Fibroblast of skin of right biceps (primary cell): ENCODE data around the gene BABAM1.
"Not testable (repeated sequence)": the region's sequence is repeated elsewhere in the genome, so short reads cannot be mapped to it uniquely, and the experiment has no call there.

ENCODE experiments used
- DNase-seq: peaks from one replicate; pipeline ENCODE4 v3.0.0-alpha.2; 2013

Gene BABAM1

DNA sequence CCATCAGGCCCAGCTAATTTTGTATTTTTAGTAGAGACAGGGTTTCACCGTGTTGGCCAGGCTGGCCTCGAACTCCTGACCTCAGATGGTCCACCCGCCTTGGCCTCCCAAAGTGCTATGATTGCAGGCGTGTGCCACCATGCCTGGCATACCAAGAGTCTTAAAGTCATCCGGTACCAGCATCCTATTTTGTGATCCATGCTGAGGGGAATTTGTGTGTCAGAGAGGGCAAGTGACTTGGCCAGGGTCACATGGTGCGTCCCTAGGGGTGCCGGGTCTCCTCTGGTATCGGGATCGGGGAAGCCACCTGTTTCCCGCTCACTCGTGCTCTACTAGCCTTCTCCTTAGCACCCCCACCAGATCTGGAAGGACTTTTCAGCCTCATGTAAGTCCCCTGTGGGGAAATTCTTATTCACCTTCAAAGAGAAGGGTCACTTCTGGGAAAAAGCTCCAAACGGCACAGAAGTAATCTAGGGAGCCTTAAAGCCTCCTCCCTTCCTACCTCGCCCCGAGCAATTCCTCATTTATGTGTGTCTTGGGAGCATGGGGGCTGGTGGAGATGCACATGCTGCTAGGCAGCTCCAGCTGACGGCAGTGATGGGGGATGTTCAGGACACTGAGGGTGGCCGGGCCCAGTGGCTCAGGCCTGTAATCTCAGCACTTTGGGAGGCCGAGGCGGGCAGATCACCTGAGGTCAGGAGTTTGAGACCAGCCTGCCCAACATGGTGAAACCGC lies 8.4 kb downstream of the BABAM1 start:
- no peak for DNase-seq

DNA sequence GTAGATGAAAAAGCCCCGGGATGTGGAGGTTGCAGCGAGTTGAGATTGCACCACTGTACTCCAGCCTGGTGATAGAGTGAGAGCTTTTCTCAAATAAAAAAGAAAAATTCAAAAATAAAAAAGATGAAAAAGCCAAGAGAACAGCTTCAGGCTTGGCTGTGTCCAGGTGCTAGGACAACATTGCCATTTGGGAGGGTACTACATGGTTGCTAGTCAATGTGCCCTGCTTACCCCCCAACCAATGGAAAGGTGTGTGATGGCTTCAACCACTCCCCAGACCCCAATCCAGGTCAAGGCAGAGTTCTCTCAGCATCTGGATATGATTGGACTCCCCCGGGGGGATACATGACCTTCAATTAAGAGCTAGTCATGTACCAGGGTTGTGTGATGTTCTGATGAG lies 12.2 kb downstream of the BABAM1 start:
- no peak for DNase-seq

DNA sequence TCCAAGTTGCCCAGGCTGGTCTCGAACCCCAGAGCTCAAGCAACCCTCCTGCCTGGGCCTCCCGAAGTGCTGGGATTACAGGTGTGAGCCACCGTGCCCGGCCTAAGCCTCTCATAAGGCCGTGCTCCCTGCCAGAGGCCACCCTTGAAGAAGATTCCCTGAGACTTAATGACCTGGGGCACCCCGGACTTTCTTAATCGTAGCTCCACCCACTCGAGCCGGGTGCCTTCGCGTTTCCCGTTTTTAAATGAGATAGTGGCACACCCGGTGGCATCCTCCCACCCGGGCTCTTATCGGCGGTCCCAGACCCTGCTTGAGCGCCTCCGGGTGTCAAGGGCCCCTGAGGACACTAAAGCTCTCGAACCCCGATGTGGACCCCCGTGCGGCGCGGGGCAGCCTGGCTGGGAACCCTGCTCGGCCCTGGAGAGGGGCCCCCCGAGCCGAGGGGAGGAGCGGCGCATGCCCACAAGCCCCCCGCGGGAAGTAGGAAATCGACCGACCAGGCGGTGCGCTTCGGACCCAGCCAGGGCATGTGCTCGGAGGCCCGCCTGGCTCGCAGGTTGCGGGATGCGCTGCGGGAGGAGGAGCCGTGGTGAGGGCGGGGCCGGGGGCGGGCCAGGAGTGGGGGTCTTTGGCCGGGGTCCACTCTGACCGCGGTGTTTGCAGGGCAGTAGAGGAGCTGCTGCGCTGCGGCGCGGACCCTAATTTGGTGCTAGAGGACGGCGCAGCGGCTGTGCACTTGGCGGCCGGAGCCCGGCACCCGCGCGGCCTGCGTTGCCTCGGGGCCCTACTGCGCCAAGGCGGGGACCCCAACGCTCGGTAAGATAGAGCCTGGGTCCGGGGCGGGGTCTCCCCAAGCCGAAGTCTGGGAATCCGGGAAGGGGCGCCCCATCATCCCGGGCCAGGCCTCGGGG lies 14.4 kb downstream of the BABAM1 start, which contains the start of gene ANKLE1:
ANKLE1 (plus strand) TSS at position 511 of the 914 bp plus-strand sequence; CDS start at position 531, 20 bp downstream.
- peak; percentile 19 for DNase-seq

DNA sequence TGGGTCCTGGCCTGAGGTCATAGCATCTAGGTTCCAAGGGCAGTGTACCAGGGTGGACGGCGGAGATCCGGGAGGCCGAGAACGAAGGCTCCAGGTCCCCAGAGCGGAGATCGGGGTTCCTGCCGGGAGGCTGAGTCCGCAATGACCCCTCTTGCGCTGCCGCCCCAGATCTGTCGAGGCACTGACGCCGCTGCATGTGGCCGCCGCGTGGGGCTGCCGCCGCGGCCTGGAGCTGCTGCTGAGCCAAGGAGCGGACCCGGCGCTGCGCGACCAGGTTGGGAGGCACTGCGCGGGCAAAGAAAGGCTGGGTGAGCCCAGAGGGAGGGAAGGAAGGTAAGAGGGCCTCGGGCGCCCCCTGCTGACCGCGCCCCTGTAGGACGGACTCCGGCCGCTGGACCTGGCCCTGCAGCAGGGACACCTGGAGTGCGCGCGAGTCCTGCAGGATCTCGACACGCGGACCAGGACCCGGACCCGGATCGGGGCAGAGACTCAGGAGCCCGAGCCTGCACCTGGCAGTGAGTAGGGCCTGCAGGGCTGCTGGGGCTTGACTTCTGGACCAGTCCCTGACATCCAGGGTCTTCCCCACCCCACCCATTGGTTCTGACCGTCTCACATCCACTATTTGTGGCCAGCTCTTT lies 15.4 kb downstream of the BABAM1 start:
- peak; percentile 77 for DNase-seq

DNA sequence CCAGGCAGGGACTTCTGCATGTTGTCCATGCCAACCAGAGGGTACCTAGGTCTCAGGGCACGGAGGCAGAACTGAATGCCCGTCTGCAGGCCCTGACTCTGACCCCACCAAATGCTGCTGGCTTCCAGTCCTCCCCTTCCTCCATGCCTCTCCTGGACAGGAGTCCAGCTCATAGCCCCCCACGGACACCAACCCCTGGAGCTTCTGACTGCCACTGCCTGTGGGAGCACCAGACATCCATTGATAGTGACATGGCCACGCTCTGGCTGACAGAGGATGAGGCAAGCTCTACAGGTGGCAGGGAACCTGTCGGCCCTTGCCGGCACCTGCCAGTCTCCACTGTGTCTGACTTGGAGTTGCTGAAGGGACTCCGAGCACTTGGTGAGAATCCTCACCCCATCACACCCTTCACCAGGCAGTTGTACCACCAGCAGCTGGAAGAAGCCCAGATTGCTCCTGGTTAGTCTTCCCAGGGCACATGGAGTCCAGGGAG lies 16.3 kb downstream of the BABAM1 start:
- DNase-seq: no peak

DNA sequence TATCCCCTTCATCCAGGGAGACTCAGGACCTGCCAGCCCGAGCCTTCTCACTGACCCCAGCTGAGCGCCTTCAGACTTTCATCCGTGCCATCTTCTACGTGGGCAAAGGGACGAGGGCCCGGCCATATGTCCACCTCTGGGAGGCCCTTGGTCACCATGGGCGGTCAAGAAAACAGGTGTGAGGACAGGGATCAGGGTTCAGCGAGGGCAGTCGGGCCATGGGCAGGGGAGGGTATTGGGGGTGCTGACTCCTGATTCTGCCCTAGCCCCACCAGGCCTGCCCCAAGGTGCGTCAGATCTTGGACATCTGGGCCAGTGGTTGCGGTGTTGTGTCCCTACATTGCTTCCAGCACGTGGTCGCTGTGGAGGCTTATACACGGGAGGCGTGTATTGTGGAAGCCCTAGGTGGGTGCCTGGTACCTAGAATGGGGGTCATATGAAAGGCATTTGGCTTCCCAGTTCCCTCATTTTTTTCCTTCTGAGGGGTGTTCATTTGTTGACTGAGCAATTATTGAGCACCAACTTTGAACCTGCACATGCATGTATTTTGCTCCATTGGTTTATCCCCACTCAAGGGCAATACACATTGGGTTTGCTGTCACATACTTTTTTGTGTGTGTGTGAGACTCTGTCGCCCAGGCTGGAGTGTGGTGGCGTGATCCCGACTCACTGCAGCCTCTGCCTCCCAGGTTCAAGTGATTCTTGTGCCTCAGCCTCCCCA lies 18.3 kb downstream of the BABAM1 start:
- DNase-seq: no peak

DNA sequence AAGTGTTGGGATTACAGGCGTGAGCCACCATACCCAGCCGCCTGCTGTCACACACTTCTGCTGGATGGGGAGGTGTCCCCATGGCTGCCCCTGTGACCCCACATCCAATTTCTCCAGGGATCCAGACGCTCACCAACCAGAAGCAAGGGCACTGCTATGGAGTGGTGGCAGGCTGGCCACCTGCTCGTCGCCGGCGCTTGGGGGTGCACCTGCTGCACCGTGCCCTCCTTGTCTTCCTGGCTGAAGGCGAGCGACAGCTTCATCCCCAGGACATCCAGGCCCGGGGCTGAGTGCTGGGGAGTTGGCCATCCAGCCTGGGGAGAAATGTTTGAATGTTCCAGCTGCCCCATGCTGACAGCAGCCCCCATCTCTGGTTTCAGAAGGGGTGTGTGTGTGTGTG lies 19.0 kb downstream of the BABAM1 start:
- no peak for DNase-seq

DNA sequence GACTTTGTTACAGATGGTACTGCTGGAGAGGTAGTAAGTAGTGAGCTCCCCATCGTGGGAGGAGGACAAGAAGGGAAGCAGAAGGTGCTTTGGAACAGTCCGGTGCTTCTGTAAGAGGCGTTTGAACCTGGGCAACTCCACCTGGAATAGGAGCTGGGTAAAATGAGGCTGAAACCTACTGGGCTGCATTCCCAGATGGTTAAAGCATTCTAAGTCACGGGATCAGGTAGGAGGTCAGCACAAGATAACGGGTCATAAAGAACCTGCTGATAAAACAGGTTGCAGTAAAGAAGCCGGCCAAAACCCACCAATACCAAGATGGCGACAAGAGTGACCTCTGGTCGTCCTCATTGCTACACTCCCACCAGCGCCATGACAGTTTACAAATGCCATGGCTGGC lies 19.5 kb downstream of the BABAM1 start:
- DNase-seq: no peak

DNA sequence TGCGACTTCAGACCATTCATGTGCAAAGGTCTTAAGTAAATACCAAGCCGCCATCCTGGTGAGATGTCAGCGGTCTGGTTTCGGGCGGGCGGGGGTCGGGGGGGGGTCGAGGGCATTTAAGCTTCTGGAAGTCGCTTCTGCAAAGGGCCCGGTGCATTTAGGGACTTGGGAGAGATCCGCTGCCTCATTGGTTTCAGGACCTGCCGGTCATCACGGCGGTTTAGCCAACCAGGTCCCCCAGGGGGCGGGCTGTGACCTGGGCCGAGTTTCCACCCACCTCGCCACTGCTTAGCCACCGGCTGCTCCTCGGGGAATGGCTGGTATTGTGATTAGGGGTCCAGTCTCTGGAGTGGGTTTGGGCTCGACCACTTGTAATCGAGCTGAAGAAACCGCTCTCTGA lies 22.2 kb downstream of the BABAM1 start:
- peak; percentile 85 for DNase-seq

DNA sequence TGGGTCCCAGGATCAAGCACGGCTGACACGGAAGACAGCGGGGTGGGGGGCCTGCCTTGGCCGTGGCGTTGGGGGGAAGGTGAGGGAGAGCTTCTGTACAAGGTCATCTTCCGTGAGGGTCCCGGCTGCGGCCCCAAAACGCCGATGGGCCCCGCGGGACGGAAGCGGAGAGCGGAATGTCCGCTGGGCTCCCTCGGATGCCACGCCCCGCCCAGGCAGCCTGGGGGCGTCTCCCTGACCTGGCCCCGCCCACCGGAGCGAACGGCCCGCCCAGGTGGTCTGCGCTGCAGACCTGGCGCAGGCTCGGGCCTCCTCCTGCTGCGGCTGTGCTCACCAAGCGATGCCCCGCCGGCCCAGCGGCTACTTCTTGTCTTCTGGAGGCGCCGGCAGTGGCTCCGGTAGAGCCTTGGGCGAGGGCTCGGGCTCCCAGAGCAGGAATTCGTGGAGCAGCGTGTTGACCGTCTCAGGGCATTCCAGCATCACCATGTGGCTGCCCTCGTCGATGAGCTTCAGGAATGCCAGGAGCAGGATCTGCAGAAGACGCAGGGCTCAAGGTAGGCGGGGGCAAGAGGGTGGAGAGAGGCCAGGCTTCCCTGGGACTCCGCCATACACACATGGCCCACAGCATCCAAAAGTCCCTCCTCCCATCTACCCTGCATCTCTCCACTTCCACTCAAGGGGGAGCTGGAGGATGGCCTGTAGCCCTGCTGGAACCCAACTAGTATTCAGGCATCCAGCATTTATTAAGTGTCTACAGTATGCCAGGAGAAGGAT lies 25.2 kb downstream of the BABAM1 start:
- DNase-seq: peak; percentile 88

DNA sequence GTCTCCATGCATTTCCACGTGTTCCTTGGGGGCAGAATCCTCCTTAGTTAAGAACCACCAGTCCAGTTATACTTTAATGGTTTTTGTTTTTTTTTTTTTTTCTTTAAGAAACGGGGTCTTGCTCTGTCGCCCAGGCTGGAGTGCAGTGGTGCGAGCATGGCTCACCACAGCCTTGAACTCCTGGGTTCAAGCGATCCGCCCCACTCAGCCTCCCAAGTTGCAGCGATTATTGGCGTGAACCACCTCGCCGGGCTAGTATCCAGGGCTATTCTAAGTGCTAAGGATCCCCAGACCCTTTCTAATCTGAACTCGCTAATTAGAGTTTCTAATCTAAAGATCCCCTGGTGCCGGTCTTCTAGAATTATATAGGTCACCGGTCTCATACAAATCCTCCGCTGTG lies 26.4 kb downstream of the BABAM1 start:
- DNase-seq: no peak

DNA sequence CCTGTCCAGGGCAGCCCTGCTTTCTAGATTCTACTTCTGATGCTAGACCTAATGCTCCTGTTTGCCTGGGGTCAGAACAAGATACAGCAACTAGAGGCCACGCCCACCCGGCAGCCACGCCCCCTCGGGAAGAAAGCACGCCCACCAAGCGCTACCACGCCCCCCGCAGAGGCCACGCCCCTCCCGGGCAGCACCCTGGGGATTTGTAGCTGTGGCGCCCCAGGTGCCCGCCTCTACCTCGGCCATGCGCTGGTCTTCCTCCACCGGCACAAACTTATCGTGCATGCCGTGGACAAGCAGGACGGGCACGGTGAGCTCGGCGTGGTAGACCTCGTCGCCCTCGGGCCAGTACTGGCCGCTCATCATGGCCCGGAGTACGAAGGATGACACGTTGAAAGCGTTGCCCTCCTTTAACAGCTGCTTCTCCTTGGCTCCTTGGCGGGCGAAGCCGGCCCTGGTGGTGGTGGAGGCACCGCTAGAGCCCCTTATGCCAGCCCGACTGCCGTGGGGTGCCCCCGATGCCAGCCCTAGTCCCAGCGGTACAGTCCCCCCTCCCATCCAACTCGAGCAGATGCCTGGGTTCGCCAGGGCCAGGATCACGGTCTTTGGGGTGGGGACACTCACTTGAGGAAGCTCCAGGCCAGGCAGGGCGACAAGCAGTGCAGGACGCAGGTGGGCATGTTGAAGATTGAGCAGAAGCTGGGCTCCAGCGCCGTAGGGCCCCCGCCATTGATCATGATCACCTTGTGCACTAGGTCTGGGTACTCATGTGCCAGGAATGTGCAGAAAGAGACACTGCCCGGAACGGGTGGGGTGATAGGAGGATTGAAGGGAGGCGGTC lies 27.0 kb downstream of the BABAM1 start:
- peak; percentile 26 for DNase-seq

DNA sequence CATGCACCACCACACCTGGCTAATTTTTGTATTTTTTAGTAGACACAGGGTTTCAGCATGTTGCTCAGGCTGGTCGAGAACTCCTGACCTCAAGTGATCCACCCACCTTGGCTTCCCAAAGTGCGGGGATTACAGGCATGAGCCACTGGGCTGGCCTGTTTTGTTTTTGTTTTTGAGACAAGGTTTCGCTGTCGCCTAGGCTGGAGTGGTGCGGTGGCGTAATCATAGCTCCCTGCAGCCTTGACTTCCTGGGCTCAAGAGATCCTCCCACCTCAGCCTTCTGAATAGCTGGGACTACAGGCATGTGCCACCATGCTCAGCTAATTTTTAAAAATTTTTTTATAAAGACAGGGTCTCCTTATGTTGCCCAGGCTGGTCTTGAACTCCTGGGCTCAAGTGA lies 28.3 kb downstream of the BABAM1 start:
- not testable (repeated sequence) for DNase-seq

DNA sequence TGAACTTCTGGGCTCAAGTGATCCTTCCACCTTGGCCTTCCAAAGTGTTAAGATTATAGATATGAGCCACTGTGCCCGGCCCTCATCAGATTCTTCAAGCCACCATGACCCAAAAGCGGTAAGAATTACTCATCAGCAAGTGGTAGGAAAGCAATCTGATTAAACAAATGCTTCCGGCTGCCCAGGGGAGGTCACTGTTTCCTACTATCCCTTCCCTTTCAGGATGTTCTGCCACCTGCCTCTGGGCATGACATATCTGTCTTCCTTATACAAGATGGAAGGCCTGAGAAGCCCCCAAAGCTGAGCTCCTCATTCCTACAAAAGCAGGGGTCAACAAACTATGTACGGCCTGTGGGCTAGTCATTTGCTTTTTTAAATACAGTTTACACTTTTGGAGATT lies 29.0 kb downstream of the BABAM1 start:
- DNase-seq: no peak

DNA sequence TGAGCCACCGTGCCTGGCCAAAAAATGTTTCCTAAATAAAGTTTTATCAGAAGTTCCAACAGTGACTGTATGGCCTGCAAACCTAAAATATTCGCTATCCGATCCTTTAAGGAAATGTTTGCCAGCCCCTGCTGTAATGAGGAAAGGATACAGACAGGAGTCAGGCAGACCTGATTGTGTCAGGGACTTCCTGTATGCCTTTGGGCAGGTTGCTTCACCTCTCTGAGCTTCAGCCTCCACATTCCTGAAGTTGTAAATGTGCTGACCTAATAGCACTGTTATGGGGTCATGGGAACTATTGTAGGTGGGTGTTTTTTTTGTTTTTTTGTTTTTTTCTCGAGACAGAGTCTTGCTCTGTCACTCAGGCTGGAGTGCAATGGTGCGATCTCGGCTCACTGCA lies 29.7 kb downstream of the BABAM1 start:
- DNase-seq: no peak

DNA sequence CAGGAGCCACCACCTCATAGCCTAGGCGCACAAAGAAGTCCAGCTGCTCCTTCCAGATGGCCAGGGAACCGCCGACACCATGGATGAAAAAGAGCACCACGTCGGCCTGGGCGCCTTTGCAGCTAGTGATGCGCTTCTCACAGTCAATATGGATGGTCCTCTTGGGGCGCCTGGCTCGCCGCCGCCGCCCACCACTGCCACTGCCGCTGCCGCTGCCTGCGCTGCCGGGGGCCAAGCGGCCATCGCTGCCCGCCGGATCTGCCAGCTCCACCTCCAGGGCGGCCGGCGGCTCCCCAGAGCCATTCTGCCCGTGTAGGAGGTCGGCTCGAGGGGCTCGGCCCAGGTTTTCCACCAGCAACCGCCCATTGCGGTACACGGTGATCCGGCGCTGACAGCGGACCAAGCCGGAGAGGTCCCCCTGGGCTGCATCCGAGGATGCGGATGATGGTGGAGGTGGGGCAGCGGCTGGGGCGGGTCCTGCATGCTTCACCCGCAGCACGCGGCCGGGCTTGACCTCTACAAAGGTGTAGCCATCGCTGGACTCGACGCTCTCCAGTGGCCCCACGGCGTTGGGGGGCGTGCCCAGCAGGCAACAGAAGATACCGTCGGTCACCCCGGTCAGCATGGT lies 33.9 kb downstream of the BABAM1 start:
- no peak for DNase-seq

DNA sequence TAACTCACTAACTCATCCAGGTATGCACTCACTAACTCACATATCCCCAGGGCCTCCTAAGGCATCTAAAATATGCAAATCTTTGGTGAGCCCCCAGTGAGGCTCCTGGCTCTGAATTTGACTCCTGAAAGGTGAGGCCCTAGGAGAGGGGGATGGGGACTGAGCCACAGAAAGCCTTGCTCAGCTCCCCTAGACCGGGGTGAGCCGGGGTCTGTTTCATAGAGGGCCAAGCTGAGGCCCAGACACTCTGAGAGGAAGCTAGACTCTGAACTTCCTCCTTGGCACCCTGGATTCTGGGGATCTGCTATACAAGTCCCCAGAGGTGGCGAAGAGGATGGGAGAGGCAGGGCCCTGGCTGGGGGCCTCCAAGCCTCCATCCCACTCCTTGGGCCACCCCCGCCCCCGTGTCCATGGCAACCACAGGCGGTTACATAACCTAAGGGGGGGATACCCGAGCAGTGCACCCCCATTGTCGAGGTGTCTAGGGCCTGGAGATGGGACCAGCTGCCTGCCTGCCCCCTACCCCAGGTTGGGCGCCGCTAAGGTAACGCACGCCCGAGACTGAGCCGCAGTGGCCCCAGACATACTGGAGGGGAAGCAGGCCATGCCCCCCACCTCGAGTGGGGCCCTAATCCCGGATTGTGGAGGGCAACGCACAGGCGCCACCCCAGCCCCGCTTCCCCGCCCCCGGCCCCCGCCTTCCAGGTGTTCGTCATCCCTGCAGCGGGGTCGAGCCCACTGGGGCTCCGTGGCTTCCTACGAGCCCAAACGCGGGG lies 35.3 kb downstream of the BABAM1 start:
- no peak for DNase-seq

DNA sequence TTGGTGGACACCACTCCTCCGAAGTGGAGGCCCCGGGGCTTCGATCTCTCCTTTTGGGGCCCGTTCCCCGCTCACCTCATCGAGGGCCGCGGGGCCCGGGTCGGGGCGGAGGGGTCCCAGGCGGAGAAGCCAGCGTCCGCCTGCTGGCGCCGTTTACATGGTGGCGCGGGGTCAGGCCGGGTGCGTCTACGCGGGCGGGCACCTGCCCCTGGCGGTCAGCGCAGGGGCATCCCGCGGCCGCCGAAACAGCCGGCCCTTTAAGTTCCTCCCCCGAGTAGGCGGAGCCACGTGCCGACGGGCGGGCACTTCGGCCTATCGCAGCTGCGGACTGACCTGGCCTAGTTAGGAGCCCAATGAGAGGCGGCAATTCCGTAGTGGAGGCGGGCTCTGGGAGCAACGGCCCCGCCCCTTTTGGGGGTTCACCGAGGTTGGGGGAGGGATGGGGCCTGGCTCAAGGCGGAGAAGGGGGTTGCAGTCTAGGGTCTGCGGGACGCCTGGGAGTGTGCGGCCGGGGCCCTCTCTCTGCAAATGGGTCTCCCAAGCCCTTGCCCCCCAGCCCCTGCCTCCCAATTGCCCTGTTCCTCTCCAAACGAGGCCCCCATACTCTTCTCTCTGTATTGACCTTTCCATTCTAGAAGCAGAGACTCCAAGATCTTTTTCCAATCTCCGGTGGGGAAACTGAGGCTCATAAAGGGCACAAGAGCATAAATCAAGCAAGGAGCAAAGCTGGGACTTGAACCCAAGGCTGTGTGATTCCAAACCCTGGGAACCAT lies 36.1 kb downstream of the BABAM1 start, which contains the start of gene ABHD8:
ABHD8 (minus strand) TSS at position 259 of the 773 bp plus-strand sequence. CDS start 1,809 bp downstream, outside the sequence.
- DNase-seq: peak; percentile 93

DNA sequence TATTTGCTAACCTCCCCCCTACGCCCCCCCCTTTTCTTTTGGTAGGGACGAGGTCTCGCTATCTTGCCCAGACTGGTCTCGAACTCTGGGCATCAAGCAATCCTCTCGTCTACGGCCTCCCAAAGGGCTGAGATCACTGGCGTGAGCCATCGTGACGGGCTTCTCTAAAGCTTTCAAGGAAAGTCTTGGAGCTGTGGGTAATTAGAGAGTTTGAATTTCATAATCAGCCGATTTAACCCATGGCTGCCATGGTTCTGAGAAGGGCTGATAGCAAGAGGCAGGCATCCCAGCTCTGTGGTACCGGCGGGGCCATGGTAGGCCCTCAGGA lies 36.7 kb downstream of the BABAM1 start:
- no peak for DNase-seq
